ENCODE results near the gene DAP3. TPM values are rescaled to one million over a fixed set of nuclear protein-coding genes. Genes with fewer than 3 reads are reported as not detected.

DAP3 gene
- total and polyA plus RNA-seq, 2 of the 13 experiments (the other 11 are each of a cell fraction or from before 2014, with no cell fraction given): 129 to 133 TPM

- TF ChIP-seq SAP130 (CRISPR knock-in tag; IDR thresholded peaks at IDR 0.05; ENCODE audit: low read depth) (peak; percentile 43), SOX5 (CRISPR knock-in tag; IDR thresholded peaks at IDR 0.05; ENCODE audit: borderline replicate concordance) (0 out of 2 replicates have a peak, but pooled peaks have one; percentile 11), FOXA1 (IDR thresholded peaks at IDR 0.05) (no peak), FOXA1 (CRISPR knock-in tag; IDR thresholded peaks at IDR 0.05) (0 out of 2 replicates have a peak, but pooled peaks have one; percentile 41), SOX6 (IDR thresholded peaks at IDR 0.05) (no peak), SOX6 (CRISPR knock-in tag; IDR thresholded peaks at IDR 0.05) (peak; percentile 40; the same call in 1 of the 2 replicates), POLR2A (IDR thresholded peaks at IDR 0.05; ENCODE audit: insufficient read depth in 1 of 2, low read depth in 2 of 2, low read length in 2 of 2) (peak in 1 of 2 experiments; percentile 8; a peak in 1 of 4 replicates), ARID5B (CRISPR knock-in tag; IDR thresholded peaks at IDR 0.05) (0 out of 2 replicates have a peak, but pooled peaks have one; percentile 10), FOSL2 (CRISPR knock-in tag; IDR thresholded peaks at IDR 0.05) (peak; percentile 73), SALL1 (CRISPR knock-in tag; IDR thresholded peaks at IDR 0.05) (peak; percentile 56), CEBPG (CRISPR knock-in tag; IDR thresholded peaks at IDR 0.05) (0 out of 2 replicates have a peak, but pooled peaks have one; percentile 26), ASH2L (IDR thresholded peaks at IDR 0.05; ENCODE audit: insufficient read length, low read depth, low read length) (peak; percentile 59), TEAD3 (CRISPR knock-in tag; optimal IDR thresholded peaks at IDR 0.05; ENCODE audit: borderline replicate concordance) (peak; percentile 24), FOXP1 (IDR thresholded peaks at IDR 0.05) (no peak), FOXP1 (CRISPR knock-in tag; IDR thresholded peaks at IDR 0.05) (peak; percentile 40; the same call in 1 of the 2 replicates), ZMYM2 (CRISPR knock-in tag; IDR thresholded peaks at IDR 0.05) (no peak), GATAD2A (CRISPR knock-in tag; IDR thresholded peaks at IDR 0.05) (0 out of 2 replicates have a peak, but pooled peaks have one; percentile 15), ZNF891 (CRISPR knock-in tag; IDR thresholded peaks at IDR 0.05) (no peak)
- TF ChIP-seq, protein P1, sequence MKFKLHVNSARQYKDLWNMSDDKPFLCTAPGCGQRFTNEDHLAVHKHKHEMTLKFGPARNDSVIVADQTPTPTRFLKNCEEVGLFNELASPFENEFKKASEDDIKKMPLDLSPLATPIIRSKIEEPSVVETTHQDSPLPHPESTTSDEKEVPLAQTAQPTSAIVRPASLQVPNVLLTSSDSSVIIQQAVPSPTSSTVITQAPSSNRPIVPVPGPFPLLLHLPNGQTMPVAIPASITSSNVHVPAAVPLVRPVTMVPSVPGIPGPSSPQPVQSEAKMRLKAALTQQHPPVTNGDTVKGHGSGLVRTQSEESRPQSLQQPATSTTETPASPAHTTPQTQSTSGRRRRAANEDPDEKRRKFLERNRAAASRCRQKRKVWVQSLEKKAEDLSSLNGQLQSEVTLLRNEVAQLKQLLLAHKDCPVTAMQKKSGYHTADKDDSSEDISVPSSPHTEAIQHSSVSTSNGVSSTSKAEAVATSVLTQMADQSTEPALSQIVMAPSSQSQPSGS (CRISPR knock-in tag; IDR thresholded peaks at IDR 0.05): no peak
Measured at GRCh38 chr1:155698382-155699038, 9.6 kb downstream of the DAP3 start (continued).
